Mesothelial cell of epicardium (in vitro differentiated cells): ENCODE measurements around the gene CPAMD8. TPM values are rescaled to one million over a fixed set of nuclear protein-coding genes. Genes with fewer than 3 reads are reported as not detected.

ENCODE experiments used
- DNase-seq, 2 experiments: peaks; one replicate each; pipeline ENCODE4 v3.0.0; 2021; ENCODE audit warnings: low spot score in 2 of 2; ENCODE audit not compliant: unreplicated experiment in 2 of 2
- H3K27ac Mint-ChIP-seq: 2 replicates; pipeline ENCODE4 v1.8.0; 2021; ENCODE audit warnings: mixed read lengths
- H3K27me3 Mint-ChIP-seq: 2 replicates; pipeline ENCODE4 v1.8.0; 2021; ENCODE audit warnings: low read depth, mixed read lengths
- H3K36me3 Mint-ChIP-seq: 2 replicates; pipeline ENCODE4 v1.8.0; 2021; ENCODE audit warnings: mixed read lengths
- H3K4me1 Mint-ChIP-seq: 2 replicates; pipeline ENCODE4 v1.8.0; 2021; ENCODE audit warnings: mixed read lengths
- H3K4me3 Mint-ChIP-seq: 2 replicates; pipeline ENCODE4 v1.8.0; 2021; ENCODE audit warnings: mild to moderate bottlenecking, moderate library complexity, mixed read lengths
- H3K9me3 Mint-ChIP-seq: 2 replicates; pipeline ENCODE4 v1.8.0; 2021; ENCODE audit warnings: mixed read lengths
- total RNA-seq: library from RNA; stranded (reverse); gene quantifications from 3 replicates; pipeline ENCODE4 v1.2.1, GENCODE V29; 2021
- TF ChIP-seq, protein P1 (sequence below): fragments of 200-600 bp; sonication (generic); IDR thresholded peaks from one replicate; pipeline ENCODE4 v1.5.0; 2021; ENCODE audit warnings: antibody characterized with exemption; ENCODE audit not compliant: unreplicated experiment

Gene CPAMD8
- total RNA-seq, 1 donor from 2014 or later = 40.9 TPM

DNA sequence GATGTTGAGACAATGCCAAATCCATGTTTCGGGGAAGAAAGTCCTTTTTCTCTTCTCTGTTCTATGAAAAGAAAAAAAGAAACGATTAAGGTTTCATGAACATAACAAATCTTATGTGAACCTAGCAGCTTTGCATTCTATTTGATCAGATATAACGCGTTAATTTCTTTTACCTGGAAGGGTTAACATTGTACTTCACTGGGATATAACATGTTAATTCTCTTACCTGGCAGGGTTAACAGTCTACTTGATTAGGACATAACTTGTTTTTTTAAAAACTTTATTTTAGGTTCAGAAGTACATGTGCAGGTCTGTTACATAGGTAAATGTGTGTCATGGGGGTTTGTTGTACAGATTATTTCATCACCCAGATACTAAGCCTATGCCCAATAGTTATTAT is 68.8 kb downstream of the CPAMD8 start:
- Mint-ChIP-seq H3K27ac (no peak overlapping the region), H3K36me3 (peaks cover 13% of the 10 kb centered on the region), H3K27me3 (no peaks in the 10 kb centered on the region), H3K4me3 (no peak overlapping the region), H3K4me1 (peaks cover 6% of the 10 kb centered on the region), H3K9me3 (peaks cover 9% of the 10 kb centered on the region)
- no peak for DNase-seq
- TF ChIP-seq, protein P1, sequence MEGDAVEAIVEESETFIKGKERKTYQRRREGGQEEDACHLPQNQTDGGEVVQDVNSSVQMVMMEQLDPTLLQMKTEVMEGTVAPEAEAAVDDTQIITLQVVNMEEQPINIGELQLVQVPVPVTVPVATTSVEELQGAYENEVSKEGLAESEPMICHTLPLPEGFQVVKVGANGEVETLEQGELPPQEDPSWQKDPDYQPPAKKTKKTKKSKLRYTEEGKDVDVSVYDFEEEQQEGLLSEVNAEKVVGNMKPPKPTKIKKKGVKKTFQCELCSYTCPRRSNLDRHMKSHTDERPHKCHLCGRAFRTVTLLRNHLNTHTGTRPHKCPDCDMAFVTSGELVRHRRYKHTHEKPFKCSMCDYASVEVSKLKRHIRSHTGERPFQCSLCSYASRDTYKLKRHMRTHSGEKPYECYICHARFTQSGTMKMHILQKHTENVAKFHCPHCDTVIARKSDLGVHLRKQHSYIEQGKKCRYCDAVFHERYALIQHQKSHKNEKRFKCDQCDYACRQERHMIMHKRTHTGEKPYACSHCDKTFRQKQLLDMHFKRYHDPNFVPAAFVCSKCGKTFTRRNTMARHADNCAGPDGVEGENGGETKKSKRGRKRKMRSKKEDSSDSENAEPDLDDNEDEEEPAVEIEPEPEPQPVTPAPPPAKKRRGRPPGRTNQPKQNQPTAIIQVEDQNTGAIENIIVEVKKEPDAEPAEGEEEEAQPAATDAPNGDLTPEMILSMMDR = no peak

DNA sequence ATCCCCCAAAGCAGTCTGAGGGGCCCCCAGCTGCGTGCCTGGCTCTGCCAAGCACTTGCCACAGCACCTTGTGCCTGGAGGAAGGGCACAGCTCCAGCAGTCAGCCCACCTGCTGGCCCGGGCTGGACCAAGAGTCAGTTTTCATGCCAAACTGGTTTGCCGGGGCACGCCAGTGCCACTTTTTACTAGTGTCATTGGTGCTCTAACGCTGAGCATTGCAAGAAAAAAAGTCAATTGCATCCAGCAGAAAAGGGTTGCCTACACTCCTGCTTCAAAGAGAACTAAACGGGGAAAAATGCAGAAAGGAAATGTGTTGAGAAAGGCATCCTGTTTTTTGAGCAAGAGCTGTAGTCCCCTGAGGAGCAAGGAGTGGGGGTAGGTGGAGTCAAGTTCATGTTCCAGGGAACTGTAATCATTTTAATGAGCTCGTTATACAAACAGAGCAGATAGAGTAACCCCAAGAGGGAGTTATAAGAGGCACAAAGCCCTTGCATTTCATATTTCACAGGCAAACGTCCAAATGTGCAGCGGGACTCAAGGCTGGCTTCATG is 69.4 kb downstream of the CPAMD8 start:
- peaks cover 15% of the 10 kb centered on the region for H3K36me3 Mint-ChIP-seq
- no peak overlapping the region for H3K4me3 Mint-ChIP-seq
- H3K9me3 Mint-ChIP-seq = peaks cover 9% of the 10 kb centered on the region
- TF ChIP-seq, protein P1 = no peak
- H3K4me1 Mint-ChIP-seq = peaks cover 6% of the 10 kb centered on the region
- DNase-seq = no peak
- no peak overlapping the region for H3K27ac Mint-ChIP-seq
- no peaks in the 10 kb centered on the region for H3K27me3 Mint-ChIP-seq

DNA sequence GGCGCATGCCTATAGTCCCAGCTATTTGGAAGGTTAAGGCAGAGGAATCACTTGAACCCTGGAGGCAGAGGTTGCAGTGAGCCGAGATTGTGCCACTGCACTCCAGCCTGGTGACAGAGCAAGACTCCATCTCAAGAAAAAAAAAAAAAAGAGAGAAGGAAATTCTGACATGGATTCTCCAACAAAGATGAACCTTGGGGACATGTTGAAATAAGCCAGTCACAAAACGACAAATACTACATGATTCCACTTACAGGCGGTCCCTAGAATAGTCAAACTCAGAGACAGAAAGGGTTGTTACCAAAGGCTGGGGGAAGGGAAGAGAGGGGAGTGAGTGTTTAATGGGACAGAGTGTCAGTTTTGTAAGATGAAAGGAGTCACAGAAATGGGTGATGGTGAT is 71.4 kb downstream of the CPAMD8 start:
- Mint-ChIP-seq H3K4me3 (no peak overlapping the region), H3K36me3 (peaks cover 15% of the 10 kb centered on the region), H3K27ac (no peak overlapping the region), H3K27me3 (no peaks in the 10 kb centered on the region), H3K4me1 (peaks cover 6% of the 10 kb centered on the region), H3K9me3 (peaks cover 9% of the 10 kb centered on the region)
- no peak for DNase-seq
- TF ChIP-seq, protein P1 = no peak

DNA sequence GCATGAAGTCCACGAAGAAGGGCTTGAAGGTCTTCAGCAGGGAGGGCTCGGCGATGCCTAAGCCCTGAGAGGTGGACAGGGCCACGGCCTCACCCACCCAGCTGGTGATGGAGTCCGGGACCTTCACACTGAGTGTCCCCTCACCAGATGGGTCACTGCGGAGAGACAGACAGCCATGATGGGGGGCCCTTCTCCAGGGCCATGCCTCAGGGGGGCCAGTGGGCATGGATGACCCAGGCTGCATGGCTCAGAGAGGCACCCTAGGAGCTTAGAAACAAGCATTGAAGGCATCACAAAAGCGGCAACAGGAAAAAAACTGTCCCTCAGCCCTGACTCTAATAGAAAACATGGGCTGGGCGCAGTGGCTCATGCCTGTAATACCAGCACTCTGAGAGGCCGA is 74.6 kb downstream of the CPAMD8 start:
- no peak overlapping the region for H3K4me3 Mint-ChIP-seq
- TF ChIP-seq, protein P1 = no peak
- H3K4me1 Mint-ChIP-seq = peaks cover 2% of the 10 kb centered on the region
- H3K27ac Mint-ChIP-seq = no peak overlapping the region
- no peak for DNase-seq
- H3K36me3 Mint-ChIP-seq = peaks cover 11% of the 10 kb centered on the region
- H3K9me3 Mint-ChIP-seq = peaks cover 5% of the 10 kb centered on the region
- H3K27me3 Mint-ChIP-seq = no peaks in the 10 kb centered on the region

DNA sequence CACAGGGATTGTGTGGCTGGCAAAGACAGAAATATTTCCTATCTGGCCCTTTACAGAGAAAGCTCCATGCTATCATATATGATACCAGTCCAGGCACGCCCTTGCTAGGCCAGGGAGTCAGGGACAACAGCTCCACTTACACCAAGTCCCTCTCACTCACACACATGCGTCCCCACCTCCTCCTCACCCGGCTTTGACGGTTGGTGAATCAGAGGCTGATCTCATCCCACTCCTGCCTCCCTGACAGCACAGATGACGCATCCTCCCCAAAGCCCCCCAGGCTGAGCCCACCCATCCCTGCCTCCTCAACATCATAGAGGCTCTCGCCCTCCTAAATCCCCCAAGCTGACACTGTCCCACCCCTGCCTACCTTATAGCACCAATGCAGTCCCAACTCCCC is 75.1 kb downstream of the CPAMD8 start:
- H3K27ac Mint-ChIP-seq = no peak overlapping the region
- no peak overlapping the region for H3K4me3 Mint-ChIP-seq
- H3K27me3 Mint-ChIP-seq = no peaks in the 10 kb centered on the region
- H3K4me1 Mint-ChIP-seq = no peaks in the 10 kb centered on the region
- H3K36me3 Mint-ChIP-seq = peaks cover 11% of the 10 kb centered on the region
- DNase-seq = no peak
- peaks cover 5% of the 10 kb centered on the region for H3K9me3 Mint-ChIP-seq
- TF ChIP-seq, protein P1 = no peak
